ENCODE measurements around the gene PACSIN2.
"Not testable (repeated sequence)": the region's sequence is repeated elsewhere in the genome, so short reads cannot be mapped to it uniquely, and the experiment has no call there.

PACSIN2 gene

DNA sequence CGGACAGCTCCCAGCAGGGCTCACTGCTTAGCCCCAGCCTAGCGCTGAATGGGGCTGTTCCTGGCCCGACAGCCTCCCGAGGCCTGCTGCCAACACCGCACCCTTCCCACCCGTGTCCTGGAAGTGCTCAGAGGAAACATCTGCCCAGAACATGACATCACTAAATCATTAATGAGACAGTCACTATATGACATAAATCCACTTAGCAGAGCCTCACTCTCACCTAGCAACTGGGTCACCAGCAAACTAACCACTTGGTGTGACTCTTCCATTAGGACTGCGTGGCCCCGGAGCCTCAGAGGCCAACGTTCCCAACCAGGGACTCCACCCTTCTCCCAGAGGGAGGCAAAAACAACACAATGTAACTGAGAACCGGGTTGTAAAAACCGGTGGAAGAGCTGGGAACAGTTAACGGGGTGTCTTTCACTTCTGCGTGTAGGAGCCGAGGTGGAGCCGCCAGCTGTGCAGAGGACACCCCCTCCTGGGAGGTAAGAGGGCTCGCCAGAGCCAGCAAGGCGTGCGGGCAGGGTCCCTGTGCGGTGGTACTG lies 21.4 kb upstream of the PACSIN2 start:
- no peak for DNase-seq (ENCODE audit: extremely low read depth, insufficient read length)
- no peak overlapping the region for H3K4me3 ChIP-seq (replicated peaks; ENCODE audit: low read depth, low read length)
- TF ChIP-seq, protein P1, sequence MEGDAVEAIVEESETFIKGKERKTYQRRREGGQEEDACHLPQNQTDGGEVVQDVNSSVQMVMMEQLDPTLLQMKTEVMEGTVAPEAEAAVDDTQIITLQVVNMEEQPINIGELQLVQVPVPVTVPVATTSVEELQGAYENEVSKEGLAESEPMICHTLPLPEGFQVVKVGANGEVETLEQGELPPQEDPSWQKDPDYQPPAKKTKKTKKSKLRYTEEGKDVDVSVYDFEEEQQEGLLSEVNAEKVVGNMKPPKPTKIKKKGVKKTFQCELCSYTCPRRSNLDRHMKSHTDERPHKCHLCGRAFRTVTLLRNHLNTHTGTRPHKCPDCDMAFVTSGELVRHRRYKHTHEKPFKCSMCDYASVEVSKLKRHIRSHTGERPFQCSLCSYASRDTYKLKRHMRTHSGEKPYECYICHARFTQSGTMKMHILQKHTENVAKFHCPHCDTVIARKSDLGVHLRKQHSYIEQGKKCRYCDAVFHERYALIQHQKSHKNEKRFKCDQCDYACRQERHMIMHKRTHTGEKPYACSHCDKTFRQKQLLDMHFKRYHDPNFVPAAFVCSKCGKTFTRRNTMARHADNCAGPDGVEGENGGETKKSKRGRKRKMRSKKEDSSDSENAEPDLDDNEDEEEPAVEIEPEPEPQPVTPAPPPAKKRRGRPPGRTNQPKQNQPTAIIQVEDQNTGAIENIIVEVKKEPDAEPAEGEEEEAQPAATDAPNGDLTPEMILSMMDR (IDR thresholded peaks at IDR 0.05; ENCODE audit: insufficient read depth, low read length, poor library complexity, severe bottlenecking): no peak
- H3K27me3 ChIP-seq (replicated peaks; ENCODE audit: control insufficient read depth, insufficient read depth, low read length): no peaks in the 10 kb centered on the region
- H3K36me3 ChIP-seq (ENCODE audit: control insufficient read depth, insufficient read depth, low read length): no peaks in the 10 kb centered on the region

DNA sequence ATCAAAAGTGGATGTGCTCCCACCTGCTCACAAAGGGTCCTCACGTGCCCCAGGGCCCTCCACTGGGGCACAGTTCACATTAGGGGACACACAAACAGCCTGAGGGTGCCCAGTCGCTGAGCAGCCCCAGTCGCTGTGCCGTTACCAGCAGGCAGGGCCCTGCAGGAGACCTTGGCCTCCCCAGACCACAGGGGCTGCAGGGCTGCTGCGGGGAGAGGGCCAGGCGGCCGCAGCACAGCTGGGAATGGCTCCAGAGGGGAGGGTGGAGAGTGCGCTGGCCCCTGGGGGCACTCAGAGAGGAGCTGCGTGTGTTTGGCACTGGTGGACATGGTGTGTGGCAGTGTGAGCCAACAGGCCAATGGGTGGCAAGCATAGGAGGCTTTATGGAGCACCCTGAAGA lies 20.3 kb upstream of the PACSIN2 start:
- Histone ChIP-seq H3K36me3 (ENCODE audit: control insufficient read depth, insufficient read depth, low read length) (no peaks in the 10 kb centered on the region), H3K4me3 (replicated peaks; ENCODE audit: low read depth, low read length) (no peak overlapping the region), H3K27me3 (replicated peaks; ENCODE audit: control insufficient read depth, insufficient read depth, low read length) (no peaks in the 10 kb centered on the region)
- TF ChIP-seq, protein P1 (IDR thresholded peaks at IDR 0.05; ENCODE audit: insufficient read depth, low read length, poor library complexity, severe bottlenecking): no peak
- no peak for DNase-seq (ENCODE audit: extremely low read depth, insufficient read length)

DNA sequence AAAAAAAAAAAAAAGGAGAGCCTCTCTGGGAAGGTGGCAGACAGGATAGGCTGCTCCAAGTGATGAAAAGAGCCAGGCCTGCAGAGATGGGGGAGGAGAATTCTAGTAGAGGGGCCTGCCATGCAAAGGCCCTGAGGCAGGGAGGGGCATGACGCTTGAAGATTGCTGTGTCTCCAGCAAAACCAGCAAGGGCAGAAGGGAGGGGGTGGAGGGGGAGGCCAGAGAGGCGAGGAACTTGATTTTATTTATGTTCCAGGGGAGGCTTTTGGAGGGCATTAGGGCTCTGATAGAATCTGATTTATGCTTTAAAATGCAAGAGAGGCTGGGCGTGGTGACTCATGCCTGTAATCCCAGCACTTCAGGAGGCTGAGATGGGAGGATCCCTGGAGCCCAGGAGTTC lies 16.7 kb upstream of the PACSIN2 start:
- TF ChIP-seq, protein P1 (IDR thresholded peaks at IDR 0.05; ENCODE audit: insufficient read depth, low read length, poor library complexity, severe bottlenecking): no peak
- no peak for DNase-seq (ENCODE audit: extremely low read depth, insufficient read length)
- no peak overlapping the region for H3K4me3 ChIP-seq (replicated peaks; ENCODE audit: low read depth, low read length)
- H3K27me3 ChIP-seq (replicated peaks; ENCODE audit: control insufficient read depth, insufficient read depth, low read length): no peaks in the 10 kb centered on the region
- no peaks in the 10 kb centered on the region for H3K36me3 ChIP-seq (ENCODE audit: control insufficient read depth, insufficient read depth, low read length)

DNA sequence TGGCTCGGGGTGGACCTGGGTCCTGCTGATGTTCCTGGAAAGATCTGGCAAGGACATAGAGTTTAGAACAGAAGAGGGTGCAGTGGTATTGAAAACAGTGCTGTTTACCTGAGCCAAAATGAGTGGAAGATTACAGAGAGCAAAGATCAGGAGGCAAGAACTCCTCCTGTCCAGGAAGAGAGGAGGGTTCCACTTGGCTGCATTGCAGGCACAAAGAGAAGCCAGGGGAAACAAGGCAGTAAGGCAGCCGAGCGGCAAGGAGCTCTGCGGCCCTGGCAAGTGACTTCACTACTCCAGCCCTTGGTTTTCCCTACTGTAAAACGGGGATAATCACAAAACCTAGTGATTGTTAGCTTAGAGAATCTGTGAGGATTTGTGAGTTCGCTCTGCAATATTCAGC lies 3.7 kb upstream of the PACSIN2 start:
- H3K4me3 ChIP-seq (replicated peaks; ENCODE audit: low read depth, low read length): no peak overlapping the region
- TF ChIP-seq, protein P1 (IDR thresholded peaks at IDR 0.05; ENCODE audit: insufficient read depth, low read length, poor library complexity, severe bottlenecking): no peak
- DNase-seq (ENCODE audit: extremely low read depth, insufficient read length): no peak
- H3K27me3 ChIP-seq (replicated peaks; ENCODE audit: control insufficient read depth, insufficient read depth, low read length): no peaks in the 10 kb centered on the region
- no peaks in the 10 kb centered on the region for H3K36me3 ChIP-seq (ENCODE audit: control insufficient read depth, insufficient read depth, low read length)

DNA sequence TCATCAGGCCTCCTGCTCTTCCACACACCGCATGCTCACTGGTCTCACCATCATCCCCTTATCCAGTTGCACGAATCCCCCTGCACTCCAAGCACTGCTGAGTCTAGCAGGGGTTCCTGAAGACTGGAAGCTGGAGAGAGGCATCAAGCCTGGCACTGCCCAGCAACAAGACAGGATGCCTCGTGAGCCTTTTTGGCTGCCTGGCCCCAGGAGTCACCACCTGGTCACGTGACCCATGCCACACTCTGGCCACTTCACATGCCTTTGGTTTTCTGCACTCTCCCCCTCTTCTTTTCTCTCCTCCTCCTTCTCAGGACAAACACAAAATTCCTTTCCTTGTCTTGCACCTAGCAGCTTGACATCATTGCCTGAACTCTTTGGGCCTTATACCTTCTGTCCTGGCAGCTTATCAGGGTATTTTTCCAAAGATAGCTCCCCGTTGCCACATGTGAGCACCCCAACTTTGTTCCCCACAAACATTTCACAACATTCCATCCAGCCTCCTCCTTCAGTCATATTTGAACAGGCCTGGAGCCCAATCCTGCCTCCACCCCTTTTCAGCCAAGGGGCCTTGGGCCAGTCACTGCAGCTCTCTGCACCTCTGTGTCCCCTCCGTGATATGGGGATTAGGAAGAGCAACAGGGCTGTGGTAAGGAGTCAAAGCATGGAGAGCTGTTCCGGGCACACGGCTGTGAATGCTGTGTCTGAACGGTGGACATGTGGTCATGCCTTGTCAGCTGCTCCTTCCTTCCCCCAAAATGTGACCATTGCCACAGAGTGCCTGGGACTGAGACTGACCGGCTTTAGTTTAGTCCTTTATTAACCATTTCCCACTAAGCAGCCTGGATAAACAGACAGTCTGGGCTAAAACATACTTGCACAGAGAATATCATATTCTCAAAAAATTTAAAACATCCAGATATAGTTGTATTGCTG lies 2.8 kb upstream of the PACSIN2 start:
- H3K4me3 ChIP-seq (replicated peaks; ENCODE audit: low read depth, low read length): no peak overlapping the region

DNA sequence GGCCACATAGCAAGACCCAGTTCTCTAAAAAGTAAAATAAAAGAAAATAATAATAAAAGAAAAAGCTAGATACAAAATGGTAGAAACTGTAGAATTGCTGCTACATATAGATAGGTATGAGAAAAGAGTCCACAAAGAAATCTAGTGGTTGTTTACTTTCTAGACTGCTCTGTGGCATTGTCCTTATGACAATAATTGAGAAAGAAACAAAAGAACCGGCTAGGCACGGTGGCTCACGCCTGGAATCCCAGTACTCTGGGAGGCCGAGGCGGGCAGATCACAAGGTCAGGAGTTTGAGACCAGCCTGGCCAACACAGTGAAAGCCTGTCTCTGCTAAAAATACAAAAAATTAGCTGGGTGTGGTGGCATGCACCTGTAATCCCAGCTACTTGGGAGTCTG lies 1.2 kb upstream of the PACSIN2 start:
- not testable (repeated sequence) for H3K4me3 ChIP-seq (replicated peaks; ENCODE audit: low read depth, low read length); H3K36me3 ChIP-seq (ENCODE audit: control insufficient read depth, insufficient read depth, low read length); DNase-seq (ENCODE audit: extremely low read depth, insufficient read length); H3K27me3 ChIP-seq (replicated peaks; ENCODE audit: control insufficient read depth, insufficient read depth, low read length)

More for the DNA sequence above, 2.8 kb upstream of the PACSIN2 start:
- no peak for DNase-seq (ENCODE audit: extremely low read depth, insufficient read length)
- TF ChIP-seq, protein P1 (IDR thresholded peaks at IDR 0.05; ENCODE audit: insufficient read depth, low read length, poor library complexity, severe bottlenecking): no peak
- Histone ChIP-seq H3K36me3 (ENCODE audit: control insufficient read depth, insufficient read depth, low read length) (no peaks in the 10 kb centered on the region), H3K27me3 (replicated peaks; ENCODE audit: control insufficient read depth, insufficient read depth, low read length) (no peaks in the 10 kb centered on the region)
